Transverse colon (tissue), 4 donors: ENCODE measurements around the gene APLP2. TPM values are rescaled to one million over a fixed set of nuclear protein-coding genes. Genes with fewer than 3 reads are reported as not detected.

Experiments
- DNase-seq: peaks from one replicate; pipeline ENCODE4 v3.0.0-alpha.2; 2019
- H3K27ac ChIP-seq, 4 donors: fragments of 200-600 bp; sonication (generic); 2 replicates each; pipeline ENCODE4 v1.5.1; 2016 to 2018; ENCODE audit warnings: inconsistent platforms in 4 of 4
- H3K27me3 ChIP-seq: fragments of 200-600 bp; sonication (generic); 2 replicates; pipeline ENCODE4 v1.5.1; 2017; ENCODE audit warnings: inconsistent platforms
- H3K36me3 ChIP-seq, 4 donors: fragments of 200-600 bp; sonication (generic); 2 replicates each; pipeline ENCODE4 v1.5.1; 2017 to 2019; ENCODE audit warnings: inconsistent platforms in 4 of 4
- H3K4me1 ChIP-seq, 4 donors: fragments of 200-600 bp; sonication (generic); 2 replicates each; pipeline ENCODE4 v1.5.1; 2017 to 2020; ENCODE audit warnings: inconsistent platforms in 4 of 4
- H3K4me3 ChIP-seq, 4 donors: fragments of 200-600 bp; sonication (generic); 1 replicate in 1 of 4; 2 replicates in 3 of 4; pipeline versions ENCODE4 v1.5.1 to v1.6.1; 2017 to 2019; ENCODE audit warnings: inconsistent platforms in 4 of 4
- H3K9me3 ChIP-seq, 2 donors: fragments of 200-600 bp; sonication (generic); 2 replicates each; pipeline ENCODE4 v1.5.1; 2017 to 2019; ENCODE audit warnings: inconsistent platforms in 2 of 2
- EP300 ChIP-seq: sonication (generic); formaldehyde crosslinking; IDR thresholded peaks from one replicate; pipeline ENCODE4 v1.6.1; 2017; ENCODE audit warnings: antibody characterized with exemption, low read depth
- POLR2A ChIP-seq: fragments of 450-650 bp; IDR thresholded peaks from one replicate; pipeline ENCODE4 v1.6.1; 2016; ENCODE audit warnings: antibody characterized with exemption, mild to moderate bottlenecking, moderate library complexity
- POLR2AphosphoS5 ChIP-seq, 3 donors: sonication (generic); formaldehyde crosslinking; IDR thresholded peaks; one replicate each; pipeline ENCODE4 v1.6.1; 2016; ENCODE audit warnings: antibody characterized with exemption in 3 of 3
- WGBS, 2 donors: methylation state at CpG; one replicate each; pipeline ENCODE4 v1.1.5; 2018; ENCODE audit warnings: low coverage in 1 of 2; 5-methylcytosine and 5-hydroxymethylcytosine counted together
- in situ Hi-C, 4 donors: fragments of 200-750 bp; cut with MboI; loops; one replicate each; pipeline versions ENCODE4 v1.15.0 to v1.15.1; 2017; ENCODE audit warnings: low sequenced_read_pairs in 3 of 4, low pct_ligation_motif_present in 1 of 4, low pct_unique_long_range_greater_than_20kb in 1 of 4
- intact Hi-C: fragments of 100-400 bp; cut with DNase I; formaldehyde crosslinking; loops from one replicate; pipeline ENCODE4 v1.15.1; 2023; ENCODE audit warnings: low total_unique reads
- total RNA-seq, 4 donors: library from RNA; depleted of rRNA; stranded (reverse); fragments of >200 nt; gene quantifications; one replicate each; pipeline ENCODE4 v1.1.0, GENCODE V29; 2016
- TF ChIP-seq, protein P1 (sequence below), 5 experiments: fragments of 200-600 bp in 3 of 5; fragments of 450-650 bp in 2 of 5; sonication (generic) in 3 of 5; IDR thresholded peaks; 1 replicate in 2 of 5; 2 replicates in 3 of 5; pipeline ENCODE4 v1.5.1; 2016 to 2017; ENCODE audit warnings: antibody characterized with exemption in 5 of 5, inconsistent platforms in 3 of 5, mild to moderate bottlenecking in 2 of 5, moderate library complexity in 1 of 5

APLP2 gene
- total RNA-seq, 4 donors from 2014 or later = 191 to 618 (median 396) TPM

DNA sequence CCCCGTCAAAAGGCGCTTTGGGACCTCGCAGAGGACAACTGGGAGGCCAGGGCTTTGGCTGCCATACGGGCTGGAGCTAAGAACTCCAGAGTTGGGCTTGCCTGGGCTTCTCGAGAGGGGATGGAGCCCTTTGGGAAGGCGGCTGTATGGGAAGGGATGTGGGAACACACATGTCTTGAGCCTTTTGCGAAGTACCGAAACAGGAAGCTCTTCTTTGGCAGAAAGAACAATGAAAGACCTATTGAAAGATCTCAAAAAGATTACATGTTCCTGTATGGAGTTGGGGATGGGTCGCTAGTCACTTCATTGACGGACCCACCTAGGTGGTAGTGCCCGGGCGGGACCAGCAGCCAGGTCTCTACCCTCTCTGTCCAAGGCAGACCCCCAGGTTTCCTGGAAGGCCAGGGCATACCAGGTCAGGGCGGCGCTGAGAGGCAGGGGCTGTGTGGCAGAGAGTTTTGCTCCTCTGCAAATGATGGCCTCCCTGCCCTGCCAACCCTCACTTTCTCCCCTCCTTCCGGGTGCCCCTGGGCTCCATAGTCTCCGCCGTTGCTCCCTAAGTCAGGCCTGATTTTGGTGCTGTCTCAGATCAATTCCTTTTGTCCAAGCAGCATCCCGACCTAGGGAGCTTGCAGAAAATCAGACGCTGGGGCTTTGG is 90.9 kb downstream of the APLP2 start:
- H3K9me3 ChIP-seq = no peaks in the 10 kb centered on the region
- no peaks in the 10 kb centered on the region for H3K36me3 ChIP-seq
- DNase-seq = no peak
- TF ChIP-seq EP300 (no peak), POLR2A (no peak), POLR2AphosphoS5 (IDR thresholded peaks at IDR 0.05) (no peak)
- TF ChIP-seq, protein P1, sequence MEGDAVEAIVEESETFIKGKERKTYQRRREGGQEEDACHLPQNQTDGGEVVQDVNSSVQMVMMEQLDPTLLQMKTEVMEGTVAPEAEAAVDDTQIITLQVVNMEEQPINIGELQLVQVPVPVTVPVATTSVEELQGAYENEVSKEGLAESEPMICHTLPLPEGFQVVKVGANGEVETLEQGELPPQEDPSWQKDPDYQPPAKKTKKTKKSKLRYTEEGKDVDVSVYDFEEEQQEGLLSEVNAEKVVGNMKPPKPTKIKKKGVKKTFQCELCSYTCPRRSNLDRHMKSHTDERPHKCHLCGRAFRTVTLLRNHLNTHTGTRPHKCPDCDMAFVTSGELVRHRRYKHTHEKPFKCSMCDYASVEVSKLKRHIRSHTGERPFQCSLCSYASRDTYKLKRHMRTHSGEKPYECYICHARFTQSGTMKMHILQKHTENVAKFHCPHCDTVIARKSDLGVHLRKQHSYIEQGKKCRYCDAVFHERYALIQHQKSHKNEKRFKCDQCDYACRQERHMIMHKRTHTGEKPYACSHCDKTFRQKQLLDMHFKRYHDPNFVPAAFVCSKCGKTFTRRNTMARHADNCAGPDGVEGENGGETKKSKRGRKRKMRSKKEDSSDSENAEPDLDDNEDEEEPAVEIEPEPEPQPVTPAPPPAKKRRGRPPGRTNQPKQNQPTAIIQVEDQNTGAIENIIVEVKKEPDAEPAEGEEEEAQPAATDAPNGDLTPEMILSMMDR (IDR thresholded peaks at IDR 0.05) = no peak
- intact Hi-C loops (no loop called here), in situ Hi-C loops (no loop called here)
- H3K27ac ChIP-seq = peak overlapping the region; percentile 84 to 96 (median 93)
- peak overlapping the region; percentile 42 to 88 (median 71) for H3K4me3 ChIP-seq
- H3K27me3 ChIP-seq = peaks cover 15% of the 10 kb centered on the region
- peaks cover 0 to 70% (median 55%) of the 10 kb centered on the region in 4 donors for H3K4me1 ChIP-seq
- WGBS, 2 donors = 27 to 43% methylated on average over 12 to 19 of the region's 19 CpGs

DNA sequence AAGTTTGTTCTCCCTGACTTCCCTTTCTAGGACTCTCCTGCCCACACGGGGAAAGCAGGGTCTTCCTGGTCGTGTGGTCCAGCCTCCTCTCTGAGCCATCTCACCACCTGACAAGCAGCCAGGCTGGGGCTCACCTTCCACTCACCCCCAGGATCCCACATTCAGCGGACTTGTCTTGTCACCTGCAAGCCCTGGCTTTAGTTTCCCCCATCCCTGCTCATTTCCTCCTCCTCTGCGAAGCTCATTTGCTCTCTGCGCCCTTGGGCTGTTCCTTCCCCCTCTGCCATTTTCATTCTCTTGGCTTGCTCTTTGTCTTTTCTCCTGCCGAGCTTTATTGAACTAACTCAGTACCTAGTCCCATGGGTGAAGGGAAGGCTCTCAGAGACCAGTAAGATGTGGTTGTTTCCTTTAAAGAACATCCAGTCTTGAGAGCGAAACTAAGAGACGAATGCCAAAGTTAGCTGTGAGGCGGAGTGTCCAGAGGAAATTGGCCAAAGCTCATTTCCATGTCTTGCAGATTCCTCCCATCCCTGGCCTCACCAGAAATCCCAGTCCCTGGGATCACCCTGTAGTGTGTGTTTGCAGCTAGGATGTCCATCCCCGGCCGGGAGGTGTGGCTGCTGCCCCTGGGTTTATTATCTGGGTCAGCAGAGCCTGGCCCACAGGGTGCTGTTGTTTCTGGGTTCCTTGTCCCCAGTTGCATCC is 91.9 kb downstream of the APLP2 start:
- 33 to 40% methylated on average over 4 to 11 of the region's 11 CpGs for WGBS, 2 donors
- no peaks in the 10 kb centered on the region for H3K9me3 ChIP-seq
- H3K4me3 ChIP-seq = peak overlapping the region in 3 of 4 donors; percentile 63 to 88 (median 79)
- H3K4me1 ChIP-seq = peaks cover 0 to 69% (median 54%) of the 10 kb centered on the region in 4 donors
- no peak for DNase-seq
- H3K27me3 ChIP-seq = peaks cover 15% of the 10 kb centered on the region
- in situ Hi-C loops = no loop called here
- no peaks in the 10 kb centered on the region for H3K36me3 ChIP-seq
- TF ChIP-seq POLR2A = no peak
- no peak for TF ChIP-seq EP300
- no peak for TF ChIP-seq POLR2AphosphoS5 (IDR thresholded peaks at IDR 0.05)
- TF ChIP-seq, protein P1 (IDR thresholded peaks at IDR 0.05) = no peak
- intact Hi-C loops = no loop called here
- peak overlapping the region; percentile 84 to 96 (median 93) for H3K27ac ChIP-seq

DNA sequence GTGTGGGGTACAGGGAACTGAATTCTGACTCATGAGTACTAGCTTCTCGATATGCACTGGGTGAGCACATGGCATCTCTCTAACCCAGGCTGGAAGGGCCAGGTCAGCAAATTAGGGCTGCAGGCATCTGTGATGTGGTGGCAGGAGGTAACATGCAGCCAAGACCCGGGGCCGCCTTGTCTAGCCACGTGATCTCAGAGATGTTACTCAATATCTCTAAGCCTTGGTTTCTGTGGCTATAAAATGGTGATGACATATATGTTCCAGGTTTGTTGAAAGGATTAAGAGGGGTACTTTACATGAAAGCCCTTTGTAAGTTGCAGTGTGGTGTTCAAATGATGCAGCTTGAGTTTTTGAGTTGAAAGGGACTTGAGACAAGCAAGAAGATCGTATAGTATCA is 93.0 kb downstream of the APLP2 start:
- no peaks in the 10 kb centered on the region for H3K9me3 ChIP-seq
- in situ Hi-C loops = no loop called here
- 41% methylated on average over 5 of the region's 5 CpGs; no CpG with 5 or more reads in 1 of the 2 donors for WGBS, 2 donors

More for the DNA sequence above, 93.0 kb downstream of the APLP2 start:
- peak overlapping the region; percentile 84 to 96 (median 93) for H3K27ac ChIP-seq
- peaks cover 15% of the 10 kb centered on the region for H3K27me3 ChIP-seq
- TF ChIP-seq, protein P1 (IDR thresholded peaks at IDR 0.05) = no peak
- no peak for TF ChIP-seq POLR2A
- TF ChIP-seq POLR2AphosphoS5 (IDR thresholded peaks at IDR 0.05) = peak in 1 of 3 donors; percentile 51
- no peak for TF ChIP-seq EP300
- H3K4me3 ChIP-seq = peak overlapping the region in 1 of 4 donors; percentile 79
- H3K36me3 ChIP-seq = no peaks in the 10 kb centered on the region
- peaks cover 4 to 74% (median 62%) of the 10 kb centered on the region in 4 donors for H3K4me1 ChIP-seq
- DNase-seq = peak; percentile 68
- intact Hi-C loops = no loop called here
